Measurements from ENCODE around the gene TBL1XR1.

TBL1XR1 gene

DNA sequence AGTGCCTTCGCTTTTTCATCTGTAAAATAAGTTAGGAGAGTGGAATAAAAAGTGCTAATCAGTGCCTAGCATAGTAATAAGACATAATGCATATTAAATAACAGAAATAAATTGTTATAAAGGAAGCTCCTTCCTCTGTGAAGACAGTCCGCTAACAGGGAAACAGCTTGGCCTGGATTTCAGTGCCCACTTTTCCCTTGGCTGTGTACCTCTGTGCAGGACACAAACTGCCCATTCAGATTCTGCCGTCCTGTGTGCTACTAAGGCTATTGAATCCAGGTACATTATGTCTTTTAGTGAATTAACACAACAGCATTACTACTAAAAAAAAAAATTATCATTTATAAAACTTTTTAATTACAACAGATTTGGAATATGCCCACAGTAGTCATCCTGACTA is 90.7 kb downstream of the TBL1XR1 start:
- no peak for DNase-seq

DNA sequence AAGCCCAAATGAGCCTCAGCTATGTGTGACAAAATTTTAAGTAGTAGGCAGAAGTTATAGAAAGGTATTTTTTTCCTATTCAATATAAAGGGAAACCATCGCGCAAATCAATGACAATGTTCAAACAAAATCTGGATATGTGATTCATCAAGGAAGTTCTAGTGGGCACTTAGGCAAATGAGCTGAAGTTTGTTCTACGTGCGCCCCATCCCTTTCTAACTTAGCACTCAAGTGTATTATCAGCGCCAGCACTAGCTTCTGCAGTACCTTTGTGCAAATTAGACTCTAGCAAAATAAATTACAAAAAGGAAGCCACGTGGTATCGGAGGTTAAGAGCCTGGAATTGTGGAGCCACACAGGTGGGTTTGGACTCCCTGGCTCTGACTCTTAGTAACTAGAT is 91.1 kb downstream of the TBL1XR1 start:
- no peak for DNase-seq

DNA sequence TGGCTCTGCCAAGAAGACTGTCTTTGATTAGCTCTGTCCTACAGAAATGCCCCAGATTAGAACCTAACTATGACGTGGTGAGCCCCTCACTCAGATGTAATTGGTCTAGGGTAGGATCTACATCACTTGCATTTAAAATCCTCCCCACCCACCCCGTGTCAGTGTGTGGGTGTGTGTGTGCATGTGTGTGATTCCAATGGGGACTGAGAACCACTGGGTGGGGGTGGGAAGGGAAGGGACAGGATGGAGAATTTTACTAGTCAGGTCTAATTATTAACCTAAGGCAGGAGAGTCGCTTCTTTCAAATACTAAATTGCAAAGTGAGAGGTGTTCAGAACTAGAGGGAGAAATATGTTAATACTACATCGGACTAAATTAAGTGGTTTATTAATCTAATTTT is 91.7 kb downstream of the TBL1XR1 start:
- no peak for DNase-seq

DNA sequence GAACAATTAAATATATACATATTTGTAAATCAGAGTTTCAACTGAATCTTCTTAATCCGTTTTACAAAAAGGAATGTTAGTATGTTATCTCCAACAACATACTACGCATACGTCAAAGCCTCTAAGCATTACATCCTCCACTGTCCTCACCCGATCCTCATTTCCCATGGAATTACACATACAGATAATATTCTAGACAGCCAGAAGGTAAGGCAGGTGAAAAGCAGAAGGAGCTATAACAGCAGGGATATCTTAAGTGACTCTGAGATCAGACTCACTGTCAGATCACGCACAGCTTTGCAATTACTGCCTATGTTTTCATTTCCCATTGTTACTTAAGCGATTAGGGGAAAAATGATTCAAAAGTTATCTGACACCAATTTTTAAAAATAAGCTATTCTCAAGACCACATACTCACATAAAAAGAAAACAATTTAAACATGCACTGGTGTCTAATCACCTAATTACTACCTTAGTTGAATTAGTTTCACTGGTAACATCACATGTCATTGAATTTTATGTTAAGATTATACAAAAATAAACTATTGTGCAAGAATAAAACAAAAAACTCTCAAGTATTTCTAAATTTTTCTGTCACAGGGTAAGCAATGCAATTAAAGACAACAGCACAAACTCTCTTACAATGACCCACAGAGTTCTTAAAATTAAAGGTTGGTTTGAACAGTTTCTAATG is 92.8 kb downstream of the TBL1XR1 start:
- DNase-seq: no peak

DNA sequence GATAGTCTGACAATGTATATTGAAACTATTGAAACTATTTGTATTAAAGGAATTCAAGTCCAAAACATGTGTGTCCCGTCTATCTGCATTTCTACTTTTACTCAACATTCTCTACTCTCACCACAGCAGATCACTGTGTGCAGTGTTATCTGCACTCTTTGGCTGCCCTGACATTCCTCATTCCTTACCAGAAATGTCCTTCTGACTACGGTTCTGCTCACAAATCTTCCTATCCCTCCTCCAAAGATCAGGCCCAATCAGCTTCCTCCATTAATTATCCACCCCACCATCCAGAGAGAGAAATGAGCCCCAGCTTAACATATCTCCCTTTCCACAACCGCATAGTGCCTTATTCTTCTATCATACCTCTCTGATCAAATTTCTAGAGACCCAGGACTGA is 94.7 kb downstream of the TBL1XR1 start:
- DNase-seq: no peak

DNA sequence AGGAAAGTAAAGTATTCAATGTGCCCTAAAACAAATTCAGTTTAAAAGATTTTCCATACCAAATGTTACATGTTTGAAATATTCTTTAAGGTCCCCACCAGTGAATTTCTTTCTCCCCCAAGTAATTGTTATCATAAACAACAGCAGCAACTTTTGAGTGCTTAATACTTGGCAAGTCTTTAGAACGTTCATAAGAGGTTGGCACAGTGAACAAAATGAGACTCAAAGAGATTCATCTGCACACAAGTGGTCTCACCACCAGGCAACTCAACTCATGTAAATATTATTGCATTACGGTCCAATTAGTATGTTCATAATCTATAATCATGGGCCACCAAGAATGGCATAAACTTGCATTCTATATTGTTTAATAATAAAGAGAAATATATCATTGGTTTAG is 98.7 kb downstream of the TBL1XR1 start:
- DNase-seq: no peak

DNA sequence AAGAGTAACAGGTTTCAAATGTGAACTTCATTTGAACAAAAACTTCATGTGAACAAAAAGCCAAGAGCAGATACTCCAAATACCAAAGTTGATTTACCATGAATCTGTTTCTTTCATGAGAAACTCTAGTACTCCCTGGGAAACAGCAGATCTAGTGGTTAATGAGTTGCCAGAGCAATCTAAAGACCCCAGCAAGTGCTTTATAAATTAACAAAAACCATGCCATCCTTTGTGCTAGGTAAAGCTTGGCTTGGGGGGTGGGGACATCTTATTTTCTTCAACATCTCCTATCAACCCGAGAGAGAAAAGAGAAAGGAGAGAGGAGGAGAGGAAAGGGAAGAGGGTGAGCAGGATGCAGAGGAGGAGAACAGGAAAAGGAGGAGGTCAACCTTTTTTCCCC is 100.7 kb downstream of the TBL1XR1 start:
- DNase-seq: no peak

DNA sequence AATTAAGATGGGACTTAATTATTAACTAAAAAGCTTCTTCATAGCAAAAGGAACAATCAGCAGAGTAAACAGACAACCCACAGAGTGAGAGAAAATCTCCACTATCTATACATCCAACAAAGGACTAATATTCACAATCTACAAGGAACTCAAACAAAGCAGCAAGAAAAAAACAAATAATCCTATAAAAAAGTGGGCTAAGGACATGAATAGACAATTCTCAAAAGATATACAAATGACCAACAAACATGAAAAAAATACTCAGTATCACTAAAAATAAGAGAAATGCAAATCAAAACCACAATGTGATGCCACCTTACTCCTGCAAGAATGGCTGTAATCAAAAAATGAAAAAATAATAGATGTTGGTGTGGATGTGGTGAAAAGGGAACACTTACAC is 103.3 kb downstream of the TBL1XR1 start:
- no peak for DNase-seq

DNA sequence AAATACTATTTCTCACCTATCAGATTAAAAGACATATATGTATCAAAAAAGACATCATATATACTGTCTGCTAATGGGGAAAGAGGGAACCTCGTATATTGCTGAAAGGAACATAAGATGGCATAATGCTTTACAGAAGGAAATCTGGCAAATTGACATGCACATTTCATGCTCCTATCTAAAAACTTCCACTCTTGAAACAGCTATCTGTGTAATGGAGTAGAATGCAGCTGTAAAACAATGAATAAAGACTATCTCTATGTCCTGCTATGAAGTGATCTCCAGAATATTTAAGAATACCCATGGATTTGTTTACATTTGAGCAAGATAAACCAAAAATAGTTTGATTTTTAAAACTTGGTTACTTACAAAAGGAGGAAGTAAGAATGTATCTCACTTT is 107.4 kb downstream of the TBL1XR1 start:
- DNase-seq: no peak

DNA sequence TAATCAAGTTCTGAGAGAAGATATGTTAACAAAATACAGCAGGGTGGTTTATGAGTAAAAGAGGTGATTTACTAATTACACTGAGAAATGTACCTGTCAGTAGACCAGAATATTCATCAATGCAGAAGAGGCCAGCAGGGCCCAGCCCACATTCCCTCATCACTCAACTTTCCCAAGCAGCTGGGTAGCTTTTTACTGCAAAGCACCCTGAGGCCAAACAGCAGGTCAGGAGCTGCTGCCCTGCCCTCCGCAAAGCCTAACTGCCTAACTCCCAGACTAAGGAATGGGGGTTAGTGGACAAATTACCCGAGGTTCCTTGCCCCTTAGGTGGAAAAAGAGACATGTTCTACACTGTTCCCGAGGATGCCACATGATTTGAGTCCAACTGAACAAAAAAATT is 108.2 kb downstream of the TBL1XR1 start:
- DNase-seq: no peak

DNA sequence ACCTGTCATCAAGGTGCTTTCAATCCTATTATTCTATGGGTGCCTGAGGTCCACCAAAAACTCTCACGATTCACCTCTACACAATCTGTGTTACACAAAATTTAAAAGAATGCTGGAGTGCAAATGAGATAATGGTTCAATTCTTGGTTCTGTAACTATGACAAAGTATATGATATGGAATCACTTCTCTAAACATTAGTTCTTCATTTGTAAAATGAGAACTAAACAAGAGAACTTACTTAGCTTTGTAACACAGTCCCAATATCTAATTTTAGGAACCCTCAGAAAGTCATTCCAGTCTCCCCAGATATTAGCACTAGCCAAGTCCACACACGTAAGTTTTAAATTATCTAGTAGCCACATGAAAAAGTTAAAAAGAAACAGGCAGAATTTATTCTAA is 111.5 kb downstream of the TBL1XR1 start:
- no peak for DNase-seq

DNA sequence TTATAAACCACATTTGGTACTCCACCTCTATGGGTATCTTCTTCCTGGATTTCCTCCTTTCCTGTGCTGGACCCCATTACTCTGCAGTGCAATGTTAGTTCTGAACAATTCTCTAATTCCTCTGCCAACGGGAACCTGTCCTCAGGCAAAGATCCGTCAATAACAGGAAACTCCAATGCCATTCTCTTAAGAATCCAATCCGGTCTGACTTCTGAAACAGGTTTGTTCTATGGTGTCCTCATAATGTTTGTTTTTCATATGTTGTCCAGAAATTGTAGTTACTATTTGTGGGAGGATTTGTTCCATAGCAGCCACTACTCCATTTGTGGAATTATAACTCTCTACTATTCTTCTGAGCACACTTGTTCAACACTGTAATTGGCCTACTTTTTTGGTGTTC is 112.7 kb downstream of the TBL1XR1 start:
- DNase-seq: no peak

DNA sequence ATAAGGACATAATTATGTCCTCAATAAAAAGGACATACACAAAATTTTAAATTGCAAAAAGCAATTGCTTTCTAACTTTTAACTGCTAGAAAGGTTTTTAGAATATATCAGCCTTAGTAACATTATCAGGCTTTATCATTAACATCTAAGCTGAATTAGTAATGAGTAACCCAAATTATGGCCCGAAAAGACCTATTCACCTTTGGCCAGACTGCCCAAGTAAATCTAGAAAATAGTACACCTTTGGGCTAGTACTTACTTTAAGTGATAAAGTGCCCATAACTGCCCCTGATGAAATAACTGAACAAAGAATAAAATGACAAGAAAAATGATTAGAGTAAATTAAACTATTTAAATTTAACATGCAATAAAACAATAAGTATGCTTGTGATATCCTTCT is 117.2 kb downstream of the TBL1XR1 start:
- no peak for DNase-seq

DNA sequence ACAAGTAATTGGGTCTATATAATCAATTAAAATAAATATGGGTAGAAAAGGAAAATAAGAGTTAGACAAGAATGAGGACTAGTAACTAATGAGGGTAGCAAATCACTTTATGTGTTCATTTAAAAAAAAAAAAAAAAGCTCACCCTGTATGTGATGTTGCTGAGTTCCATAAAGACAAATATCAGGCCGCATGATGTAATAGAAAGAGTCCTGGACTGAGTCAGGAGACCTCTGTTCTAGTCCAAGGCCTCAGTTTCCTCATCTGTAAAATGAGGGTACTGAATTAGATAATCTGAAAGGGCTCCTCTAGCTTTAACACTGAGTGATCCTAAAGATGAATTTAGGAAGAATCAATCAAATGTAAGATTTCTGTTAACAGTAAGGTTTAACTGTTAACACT is 117.6 kb downstream of the TBL1XR1 start:
- no peak for DNase-seq

DNA sequence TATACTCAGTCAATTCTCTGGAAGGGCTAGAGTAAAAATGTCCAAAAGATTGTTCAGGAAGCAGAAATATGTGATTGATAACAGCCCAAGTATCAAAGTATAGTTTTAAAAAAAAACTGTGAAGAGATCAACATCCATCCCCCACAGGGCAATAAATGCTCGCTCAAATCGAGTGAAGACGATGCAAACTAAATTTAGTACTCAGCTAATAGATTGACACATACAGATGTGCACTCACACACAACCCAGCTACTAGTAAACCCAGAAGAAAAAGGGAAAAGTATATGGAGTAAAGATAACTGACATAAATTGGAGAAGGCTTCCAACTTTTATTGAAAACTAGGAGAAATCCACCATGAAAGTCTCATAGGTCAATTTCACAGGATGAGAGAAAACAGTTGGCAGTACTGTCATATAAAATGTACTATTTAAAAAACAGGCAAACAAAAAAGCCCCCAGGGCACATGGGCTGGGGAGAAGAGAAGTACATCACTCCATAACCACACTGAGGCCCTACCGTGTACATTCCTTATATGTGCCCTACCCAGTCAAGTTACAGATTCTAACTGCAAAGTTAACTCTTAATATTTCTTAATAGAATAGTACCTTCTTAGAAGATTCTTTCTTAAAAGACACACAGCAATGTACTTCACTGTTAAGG is 125.7 kb downstream of the TBL1XR1 start:
- DNase-seq: no peak

DNA sequence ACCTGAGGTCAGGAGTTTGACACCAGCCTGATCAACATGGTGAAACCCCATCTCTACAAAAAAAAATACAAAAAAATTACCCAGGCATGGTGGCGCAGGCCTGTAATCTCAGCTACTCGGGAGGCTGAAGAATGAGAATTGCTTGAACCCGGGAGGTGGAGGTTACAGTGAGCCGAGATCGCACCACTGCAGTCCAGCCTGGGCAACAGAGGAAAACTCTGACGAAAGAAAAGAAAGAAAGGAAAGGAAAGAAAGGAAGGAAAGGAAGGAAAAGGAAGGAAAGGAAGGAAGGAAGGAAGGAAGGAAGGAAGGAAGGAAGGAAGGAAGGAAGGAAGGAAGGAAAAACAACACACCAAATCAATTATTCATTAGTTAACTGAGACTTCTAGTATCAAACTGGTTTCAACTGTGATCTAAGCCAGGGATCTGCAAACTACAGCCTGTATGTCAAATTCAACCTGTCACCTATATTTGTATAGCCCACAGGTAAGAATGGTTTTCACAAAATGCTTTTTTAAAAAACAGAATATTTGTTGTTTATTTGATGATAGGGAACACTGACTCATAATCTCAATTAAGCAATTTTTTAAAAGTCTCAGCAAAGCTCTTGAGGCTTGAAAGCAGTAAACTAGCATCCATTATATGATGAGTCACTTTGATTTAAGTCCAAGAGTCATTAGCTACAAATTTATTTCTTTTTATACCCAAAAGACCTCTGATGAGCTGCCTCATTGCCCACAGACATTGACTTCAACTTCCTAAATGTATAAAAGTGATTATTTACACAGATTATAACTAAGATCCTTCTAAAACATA is 127.6 kb downstream of the TBL1XR1 start:
- DNase-seq: no peak

DNA sequence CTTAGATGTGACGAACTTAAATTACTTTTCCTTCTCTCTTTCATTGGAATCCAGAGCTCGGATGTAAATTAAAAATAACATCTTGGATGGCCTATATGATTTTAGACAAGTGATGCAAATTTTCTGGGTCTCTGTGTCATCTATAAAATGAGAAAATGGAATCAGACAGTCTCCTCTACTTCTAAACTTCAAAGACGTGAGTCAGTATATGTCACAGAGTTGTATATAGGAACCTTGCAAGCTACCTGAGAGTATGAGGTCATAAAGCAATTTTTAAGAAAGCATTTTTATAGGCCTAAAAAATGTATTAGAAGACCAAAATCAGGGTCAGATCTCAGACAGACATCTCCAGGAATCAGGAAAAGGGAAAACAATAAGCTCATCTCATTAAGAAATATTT is 128.3 kb downstream of the TBL1XR1 start:
- DNase-seq: no peak

DNA sequence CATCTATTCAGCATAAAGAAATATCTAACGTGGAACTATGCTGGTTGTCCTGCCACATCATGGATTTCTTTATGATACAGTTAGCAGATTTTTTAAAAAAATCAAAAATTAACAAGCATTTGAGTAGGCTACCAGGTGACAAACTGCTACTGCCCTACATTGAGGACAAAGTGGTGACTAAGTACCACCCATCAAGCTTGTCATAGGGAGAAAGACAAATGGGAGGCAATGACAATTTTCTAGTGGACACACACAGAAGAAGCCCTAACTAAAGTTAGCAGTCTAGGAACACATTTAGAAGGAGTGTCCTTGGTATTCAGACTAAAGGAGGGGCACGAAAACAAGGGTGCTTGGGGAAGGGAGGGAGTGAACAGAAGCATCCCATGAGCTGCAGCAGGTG is 131.2 kb downstream of the TBL1XR1 start:
- no peak for DNase-seq

DNA sequence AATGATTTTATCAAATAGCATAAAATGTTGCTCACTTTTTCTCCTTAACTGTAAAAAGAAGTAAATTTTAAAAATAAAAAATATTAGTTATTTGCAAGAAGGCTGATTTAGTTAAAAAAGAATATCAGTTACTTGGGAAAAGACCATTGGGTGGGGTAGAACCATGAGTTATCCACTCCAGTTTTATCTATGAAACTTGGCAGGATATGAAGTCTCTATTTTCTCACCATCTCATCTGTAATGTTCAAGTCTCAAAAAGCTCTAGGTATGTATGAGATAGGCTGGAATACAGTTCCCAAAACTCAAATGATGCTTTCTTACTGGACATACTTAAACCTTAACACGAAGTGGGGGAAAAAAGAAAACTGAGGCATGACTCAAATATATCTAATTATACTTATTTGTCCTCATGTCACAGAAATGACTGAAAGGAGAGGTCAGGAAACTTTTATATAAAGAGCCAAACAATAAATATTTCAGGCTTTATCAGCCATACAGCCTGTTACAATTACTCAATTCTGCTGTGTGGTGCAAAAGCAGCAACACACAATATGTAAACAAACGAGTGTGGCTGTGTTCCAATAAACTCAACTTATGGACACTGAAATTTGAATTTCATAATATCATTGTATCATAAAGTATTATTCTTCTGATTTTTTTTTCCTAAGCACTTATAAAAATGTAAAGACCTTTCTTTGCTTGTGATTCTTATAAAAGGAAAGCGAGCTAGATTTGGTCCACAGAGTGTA is 131.8 kb downstream of the TBL1XR1 start:
- DNase-seq: no peak

DNA sequence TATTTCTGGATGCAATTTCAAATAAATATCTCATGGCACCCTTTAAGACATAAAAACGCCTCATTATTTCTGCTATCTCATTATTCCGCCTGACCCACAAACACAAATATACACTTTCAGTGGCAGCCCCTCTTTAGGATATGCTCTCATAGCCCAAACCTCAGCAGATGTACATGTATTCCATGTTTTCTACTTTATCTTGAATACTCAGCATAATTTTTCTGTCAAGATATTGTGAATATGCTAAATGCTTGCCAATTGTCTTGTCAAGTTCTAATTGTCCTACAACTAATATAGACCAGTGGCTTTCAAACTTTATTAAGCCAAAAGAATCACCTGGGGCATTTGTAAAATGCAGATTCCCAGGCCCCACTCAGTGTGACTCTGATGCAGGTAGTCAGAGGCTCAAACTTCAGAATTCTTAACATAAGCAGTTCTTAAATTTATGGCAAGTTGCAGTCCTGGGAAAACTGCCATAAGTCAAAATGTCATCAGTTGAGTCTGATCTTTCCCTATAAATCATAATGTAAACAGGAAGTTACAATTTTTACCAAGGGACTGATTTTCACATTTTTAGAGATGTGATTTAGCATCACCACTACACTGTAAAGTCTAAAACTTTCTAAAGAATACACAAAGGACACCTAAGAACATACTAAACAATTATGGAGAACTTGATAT is 135.1 kb downstream of the TBL1XR1 start:
- no peak for DNase-seq

DNA sequence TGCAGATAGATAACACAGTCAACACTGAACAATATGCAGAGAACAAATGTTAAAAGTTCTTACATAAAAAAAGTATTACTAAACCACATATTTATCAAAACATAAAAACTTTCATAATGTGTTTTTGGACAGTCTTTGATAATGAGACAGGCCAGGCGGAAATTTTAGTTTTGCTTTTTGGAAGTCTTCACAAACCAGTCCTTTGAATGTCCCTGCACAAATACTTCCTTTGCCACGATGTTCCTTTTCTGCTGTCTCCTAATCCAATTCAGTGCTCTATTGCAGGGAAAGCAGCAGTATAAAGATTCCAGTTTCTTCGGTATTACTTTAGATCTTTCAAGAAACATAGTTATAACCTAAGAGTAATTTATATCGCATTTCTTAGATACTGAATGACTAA is 135.9 kb downstream of the TBL1XR1 start:
- DNase-seq: no peak

DNA sequence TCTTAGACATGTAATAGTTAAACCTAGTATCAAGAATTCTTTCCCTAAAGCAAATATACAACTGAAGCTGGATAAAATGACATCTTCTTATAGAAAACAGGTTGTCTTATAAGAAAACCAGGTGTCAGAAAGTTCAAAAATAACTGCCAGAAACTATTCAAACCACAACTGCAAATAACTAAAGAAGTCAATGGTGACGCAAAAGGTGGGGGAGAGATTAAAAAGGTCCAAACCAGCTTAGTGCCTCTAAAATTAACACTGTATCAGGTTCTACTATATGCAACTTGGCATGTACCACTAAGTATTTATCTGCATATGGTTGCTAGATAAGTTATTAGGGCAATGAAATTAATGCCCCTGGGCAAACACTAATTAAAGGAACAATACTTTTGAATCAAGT is 136.8 kb downstream of the TBL1XR1 start:
- no peak for DNase-seq

DNA sequence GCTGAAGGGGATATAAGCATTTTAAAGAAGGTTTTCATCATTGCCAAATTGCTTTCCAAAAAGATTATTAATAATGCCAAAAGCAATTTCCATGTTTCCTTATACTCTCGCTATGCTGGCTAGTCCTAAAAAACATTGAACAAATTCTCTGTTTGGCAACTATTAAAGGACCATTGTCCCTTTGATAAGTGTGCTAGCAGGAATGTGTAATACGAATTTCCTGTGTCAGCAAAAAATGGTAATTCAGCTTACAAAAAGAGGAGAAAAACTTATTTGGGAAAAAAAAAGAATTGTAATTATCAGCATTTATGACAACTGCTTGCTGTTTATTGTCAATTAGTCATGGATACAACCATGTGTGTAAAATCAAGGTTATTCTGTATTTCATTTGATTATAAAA is 138.6 kb downstream of the TBL1XR1 start:
- no peak for DNase-seq
